Transverse colon (tissue), 3 donors: ENCODE measurements around the gene MEN1.

ENCODE experiments used
- EP300 ChIP-seq: sonication (generic); formaldehyde crosslinking; IDR thresholded peaks from one replicate; pipeline ENCODE4 v1.6.1; 2017; ENCODE audit warnings: antibody characterized with exemption, low read depth
- POLR2A ChIP-seq: fragments of 450-650 bp; IDR thresholded peaks from one replicate; pipeline ENCODE4 v1.6.1; 2016; ENCODE audit warnings: antibody characterized with exemption, mild to moderate bottlenecking, moderate library complexity
- TF ChIP-seq, protein P1 (sequence below), 5 experiments: fragments of 200-600 bp in 3 of 5; fragments of 450-650 bp in 2 of 5; sonication (generic) in 3 of 5; IDR thresholded peaks; 1 replicate in 2 of 5; 2 replicates in 3 of 5; pipeline ENCODE4 v1.5.1; 2016 to 2017; ENCODE audit warnings: antibody characterized with exemption in 5 of 5, inconsistent platforms in 3 of 5, mild to moderate bottlenecking in 2 of 5, moderate library complexity in 1 of 5

GRCh38 chr11:64755681-64756361 lies 54.5 kb downstream of the MEN1 start:
- TF ChIP-seq, protein P1, sequence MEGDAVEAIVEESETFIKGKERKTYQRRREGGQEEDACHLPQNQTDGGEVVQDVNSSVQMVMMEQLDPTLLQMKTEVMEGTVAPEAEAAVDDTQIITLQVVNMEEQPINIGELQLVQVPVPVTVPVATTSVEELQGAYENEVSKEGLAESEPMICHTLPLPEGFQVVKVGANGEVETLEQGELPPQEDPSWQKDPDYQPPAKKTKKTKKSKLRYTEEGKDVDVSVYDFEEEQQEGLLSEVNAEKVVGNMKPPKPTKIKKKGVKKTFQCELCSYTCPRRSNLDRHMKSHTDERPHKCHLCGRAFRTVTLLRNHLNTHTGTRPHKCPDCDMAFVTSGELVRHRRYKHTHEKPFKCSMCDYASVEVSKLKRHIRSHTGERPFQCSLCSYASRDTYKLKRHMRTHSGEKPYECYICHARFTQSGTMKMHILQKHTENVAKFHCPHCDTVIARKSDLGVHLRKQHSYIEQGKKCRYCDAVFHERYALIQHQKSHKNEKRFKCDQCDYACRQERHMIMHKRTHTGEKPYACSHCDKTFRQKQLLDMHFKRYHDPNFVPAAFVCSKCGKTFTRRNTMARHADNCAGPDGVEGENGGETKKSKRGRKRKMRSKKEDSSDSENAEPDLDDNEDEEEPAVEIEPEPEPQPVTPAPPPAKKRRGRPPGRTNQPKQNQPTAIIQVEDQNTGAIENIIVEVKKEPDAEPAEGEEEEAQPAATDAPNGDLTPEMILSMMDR (IDR thresholded peaks at IDR 0.05): no peak
- TF ChIP-seq POLR2A: no peak
- no peak for TF ChIP-seq EP300
